Lower leg skin (tissue), 4 donors: ENCODE results near the gene TRABD2A. TPM values are rescaled to one million over a fixed set of nuclear protein-coding genes. Genes with fewer than 3 reads are reported as not detected.

Experiments
- DNase-seq, 2 donors: peaks; one replicate each; pipeline ENCODE4 v3.0.0-alpha.2; 2019; ENCODE audit warnings: low spot score in 2 of 2
- H3K4me3 ChIP-seq: fragments of 200-600 bp; sonication (generic); 2 replicates; pipeline ENCODE4 v1.5.1; 2017; ENCODE audit warnings: mild to moderate bottlenecking, low read depth; ENCODE audit not compliant: poor library complexity, severe bottlenecking
- CTCF ChIP-seq, 3 donors: fragments of 450-650 bp; IDR thresholded peaks; one replicate each; pipeline ENCODE4 v1.5.1; 2016; ENCODE audit warnings: antibody characterized with exemption in 3 of 3, mild to moderate bottlenecking in 3 of 3, moderate library complexity in 2 of 3
- POLR2A ChIP-seq, 2 donors: fragments of 450-650 bp; IDR thresholded peaks; one replicate each; pipeline ENCODE4 v1.6.1; 2016 to 2017; ENCODE audit warnings: antibody characterized with exemption in 2 of 2, mild to moderate bottlenecking in 1 of 2, moderate library complexity in 1 of 2
- WGBS, 2 donors: methylation state at CpG; one replicate each; pipeline ENCODE4 v1.1.5; 2018; 5-methylcytosine and 5-hydroxymethylcytosine counted together
- intact Hi-C: fragments of 100-400 bp; cut with DNase I; formaldehyde crosslinking; loops from one replicate; pipeline ENCODE4 v1.15.0; 2023; ENCODE audit warnings: low total_unique reads
- total RNA-seq, 4 donors: library from RNA; depleted of rRNA; stranded (reverse); fragments of >200 nt; gene quantifications; one replicate each; pipeline ENCODE4 v1.1.0, GENCODE V29; 2016

Gene TRABD2A
- total RNA-seq, 4 donors from 2014 or later = 0.17 to 2.1 (median 1.5) TPM; not detected in 1

GRCh38 chr2:84905181-84906107 lies 24.6 kb upstream of the TRABD2A start, which contains the start of gene TMSB10:
Gene TMSB10 (plus strand): TSS chr2:84905656.
- peak; percentile 85 to 98 for DNase-seq
- TF ChIP-seq CTCF (IDR thresholded peaks at IDR 0.05) (no peak), POLR2A (IDR thresholded peaks at IDR 0.05) (peak in 1 of 2 donors; percentile 91)
- H3K4me3 ChIP-seq = peak within 1 kb of the TSS; percentile 68
- 0% methylated on average over 37 to 77 of the region's 94 CpGs for WGBS, 2 donors
- intact Hi-C loops = no loop called here

- intact Hi-C loops = no loop called here
- WGBS, 2 donors = 0% methylated on average over 19 to 21 of the region's 21 CpGs
- TF ChIP-seq CTCF (IDR thresholded peaks at IDR 0.05) (no peak), POLR2A (IDR thresholded peaks at IDR 0.05) (no peak)
- DNase-seq = peak; percentile 88 to 98
- peak overlapping the region; percentile 68 for H3K4me3 ChIP-seq
Measured at GRCh38 chr2:84904717-84905174, 23.9 kb upstream of the TRABD2A start.

- DNase-seq = no peak
- TF ChIP-seq POLR2A (IDR thresholded peaks at IDR 0.05) = no peak
- TF ChIP-seq CTCF (IDR thresholded peaks at IDR 0.05) = no peak
- intact Hi-C loops = no loop called here
- H3K4me3 ChIP-seq = no peak overlapping the region
- WGBS, 2 donors = 67 to 77% methylated on average over 9 of the region's 9 CpGs
Measured at GRCh38 chr2:84904151-84904550, 23.3 kb upstream of the TRABD2A start.

- no peak overlapping the region for H3K4me3 ChIP-seq
- no peak for TF ChIP-seq POLR2A (IDR thresholded peaks at IDR 0.05)
- no peak for TF ChIP-seq CTCF (IDR thresholded peaks at IDR 0.05)
- intact Hi-C loops = no loop called here
- no peak for DNase-seq
- 96 to 97% methylated on average over 4 of the region's 4 CpGs for WGBS, 2 donors
Measured at GRCh38 chr2:84902526-84902925, 21.6 kb upstream of the TRABD2A start.

- no peak for TF ChIP-seq POLR2A (IDR thresholded peaks at IDR 0.05)
- no peak for TF ChIP-seq CTCF (IDR thresholded peaks at IDR 0.05)
- no peak overlapping the region for H3K4me3 ChIP-seq
- DNase-seq = no peak
- intact Hi-C loops = no loop called here
- 63 to 75% methylated on average over 2 of the region's 2 CpGs for WGBS, 2 donors
Measured at GRCh38 chr2:84901593-84902120, 20.8 kb upstream of the TRABD2A start.
